K562 (cell line): ENCODE measurements around the gene ACP4. TPM values are rescaled to one million over a fixed set of nuclear protein-coding genes. Genes with fewer than 3 reads are reported as not detected.
A peak's percentile ranks its signal among the peaks of the same experiment; 100 is the strongest.

Source experiments
- CREM ChIP-seq: IDR thresholded peaks from 2 replicates; pipeline ENCODE4 v1.6.1; 2014; ENCODE audit warnings: antibody characterized with exemption, low read depth
- EHMT2 ChIP-seq: fragments of 450-650 bp; IDR thresholded peaks from 2 replicates; pipeline ENCODE4 v1.6.1; 2018; ENCODE audit warnings: antibody characterized with exemption
- GATAD2A ChIP-seq: fragments of 450-650 bp; IDR thresholded peaks from 2 replicates; pipeline ENCODE4 v1.6.1; 2017
- KDM4B ChIP-seq, 2 experiments: fragments of 450-650 bp in 1 of 2; sonication (generic) in 1 of 2; IDR thresholded peaks; 2 replicates each; pipeline ENCODE4 v1.6.1; 2016 to 2017; ENCODE audit warnings: borderline replicate concordance in 2 of 2, antibody characterized with exemption in 1 of 2, low read depth in 1 of 2, mild to moderate bottlenecking in 1 of 2
- L3MBTL2 ChIP-seq: fragments of 450-650 bp; IDR thresholded peaks from 2 replicates; pipeline ENCODE4 v1.6.1; 2016; ENCODE audit warnings: mild to moderate bottlenecking, moderate library complexity
- NFYB ChIP-seq: IDR thresholded peaks from 2 replicates; pipeline ENCODE4 v1.6.1; 2011; ENCODE audit warnings: mild to moderate bottlenecking, moderate library complexity; ENCODE audit not compliant: insufficient read length; ENCODE audit errors: extremely low read depth
- RAD51 ChIP-seq: fragments of 450-650 bp; IDR thresholded peaks from 2 replicates; pipeline ENCODE4 v1.7.1; 2016; ENCODE audit warnings: low read depth, mild to moderate bottlenecking, borderline replicate concordance
- RBM22 ChIP-seq: fragments of 200-400 bp; formaldehyde crosslinking; IDR thresholded peaks from 2 replicates; pipeline ENCODE4 v1.6.1; 2018; ENCODE audit warnings: low read length, low read depth; ENCODE audit not compliant: poor library complexity, severe bottlenecking
- RFX1 ChIP-seq: fragments of 450-650 bp; IDR thresholded peaks from 2 replicates; pipeline ENCODE4 v1.6.1; 2016; ENCODE audit warnings: mild to moderate bottlenecking, moderate library complexity
- RUNX1 ChIP-seq: sonication (generic); IDR thresholded peaks from 2 replicates; pipeline ENCODE4 v1.6.1; 2016; ENCODE audit warnings: antibody characterized with exemption, low read depth
- ZNF311 ChIP-seq: fragments of 250-450 bp; sonication (Bioruptor Pico); IDR thresholded peaks from 2 replicates; pipeline ENCODE4 v1.4.0; 2020; ENCODE audit warnings: mild to moderate bottlenecking, moderate library complexity
- ZNF561 ChIP-seq: fragments of 450-650 bp; formaldehyde crosslinking; conservative IDR thresholded peaks from 2 replicates; pipeline ENCODE4 v1.4.0; 2020; ENCODE audit warnings: mild to moderate bottlenecking, moderate library complexity
- ZSCAN29 ChIP-seq: fragments of 450-650 bp; IDR thresholded peaks from 2 replicates; pipeline ENCODE4 v1.6.1; 2017
- polyA plus RNA-seq, 8 experiments: library from polyadenylated mRNA; depleted of rRNA in 4 of 8; stranded (reverse) in 5 of 8; unstranded in 3 of 8; fragments of >200 nt; fragmentation: Nextera tagmentation in 2 of 8; fragmentation: Illumina TruSeq in 1 of 8; extraction: Ambion mirVana in 2 of 8; extraction: Trizol in 1 of 8; gene quantifications; 2 replicates each; pipeline versions ENCODE4 v1.2.1 to v1.2.3, GENCODE V29; 2011 to 2014; ENCODE audit warnings: inconsistent platforms in 1 of 8, missing spikeins in 1 of 8
- total RNA-seq, 7 experiments: library from RNA; depleted of rRNA in 6 of 7; stranded (reverse); fragments of >200 nt in 6 of 7; fragmentation: Illumina TruSeq in 2 of 7; extraction: Trizol in 2 of 7; gene quantifications; 2 replicates each; pipeline versions ENCODE4 v1.2.1 to v1.2.3, GENCODE V29; 2011 to 2021; ENCODE audit warnings: low replicate concordance in 1 of 7
- TF ChIP-seq, protein P1 (sequence below): fragments of 250-450 bp; sonication (Bioruptor Pico); IDR thresholded peaks from 2 replicates; pipeline ENCODE4 v1.5.0; 2021
- TF ChIP-seq, protein P2 (sequence below), 2 experiments: fragments of 450-650 bp in 1 of 2; sonication (generic) in 1 of 2; formaldehyde crosslinking in 1 of 2; IDR thresholded peaks in 1 of 2; conservative IDR thresholded peaks in 1 of 2; 2 replicates each; pipeline versions ENCODE4 v1.6.1 to v1.8.1; 2016 to 2023; ENCODE audit warnings: mild to moderate bottlenecking in 2 of 2, moderate library complexity in 2 of 2, inconsistent platforms in 1 of 2, missing genetic modification reagents in 1 of 2
- TF ChIP-seq, protein P3 (sequence below): fragments of 200-800 bp; sonication (Bioruptor generic); IDR thresholded peaks from 2 replicates; pipeline ENCODE4 v1.6.1; 2017; ENCODE audit warnings: missing genetic modification characterization, missing compliant biosample characterization
- TF ChIP-seq, protein P4 (sequence below): fragments of 250-450 bp; sonication (Bioruptor Pico); IDR thresholded peaks from 2 replicates; pipeline ENCODE4 v1.6.1; 2021; ENCODE audit warnings: mild to moderate bottlenecking

ACP4 gene
- total and polyA plus RNA-seq, 9 of the 15 experiments (the other 6 are each of a cell fraction or from before 2014, with no cell fraction given) = not detected

DNA sequence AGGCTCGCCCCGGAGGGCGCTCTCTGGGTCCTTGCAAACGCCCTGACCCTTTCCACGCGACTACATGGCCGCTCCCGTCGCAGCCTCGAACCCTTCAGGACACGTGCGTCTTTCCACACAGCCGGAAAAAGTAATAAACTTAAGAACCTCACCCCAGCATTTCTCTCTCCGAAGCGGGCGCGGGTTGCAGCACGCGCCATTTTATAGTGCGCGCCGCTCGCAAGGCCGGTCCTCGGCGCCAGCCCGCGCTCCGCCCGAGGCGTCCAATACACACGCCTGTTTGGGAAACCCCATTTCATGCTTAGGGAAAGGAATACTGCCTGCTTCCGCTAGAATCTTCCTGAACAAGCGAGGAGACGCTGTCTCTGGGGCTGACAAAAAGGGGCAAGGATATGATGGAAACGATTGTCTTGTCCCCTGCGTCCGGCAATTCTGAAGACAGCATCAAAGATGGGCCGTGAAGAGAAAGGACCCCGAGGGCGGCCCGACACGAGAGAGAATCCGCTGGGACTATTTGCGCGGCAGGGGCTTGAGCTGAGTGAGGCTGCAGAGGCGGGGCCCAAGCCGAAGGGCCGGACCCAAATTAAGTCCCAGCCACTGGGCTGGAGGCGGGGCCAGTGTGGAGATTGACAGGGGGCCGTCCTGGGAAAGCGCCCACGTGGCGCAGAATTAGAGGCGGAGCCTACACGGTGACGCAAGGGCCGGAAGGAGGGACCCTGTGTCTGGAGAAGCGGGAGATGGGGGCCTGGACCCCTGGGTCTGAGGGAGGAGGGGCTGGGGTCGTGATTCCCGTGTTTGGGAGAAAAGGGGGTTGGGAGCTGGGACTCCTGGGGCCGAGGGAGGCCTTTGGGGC is 14.4 kb downstream of the ACP4 start (continued):
- TF ChIP-seq RUNX1 = no peak
- TF ChIP-seq ZNF311 (CRISPR knock-in tag) = no peak; the same call in 1 of the 2 replicates
- TF ChIP-seq RBM22 = peak; percentile 96
- no peak for TF ChIP-seq RFX1
- TF ChIP-seq, protein P1, sequence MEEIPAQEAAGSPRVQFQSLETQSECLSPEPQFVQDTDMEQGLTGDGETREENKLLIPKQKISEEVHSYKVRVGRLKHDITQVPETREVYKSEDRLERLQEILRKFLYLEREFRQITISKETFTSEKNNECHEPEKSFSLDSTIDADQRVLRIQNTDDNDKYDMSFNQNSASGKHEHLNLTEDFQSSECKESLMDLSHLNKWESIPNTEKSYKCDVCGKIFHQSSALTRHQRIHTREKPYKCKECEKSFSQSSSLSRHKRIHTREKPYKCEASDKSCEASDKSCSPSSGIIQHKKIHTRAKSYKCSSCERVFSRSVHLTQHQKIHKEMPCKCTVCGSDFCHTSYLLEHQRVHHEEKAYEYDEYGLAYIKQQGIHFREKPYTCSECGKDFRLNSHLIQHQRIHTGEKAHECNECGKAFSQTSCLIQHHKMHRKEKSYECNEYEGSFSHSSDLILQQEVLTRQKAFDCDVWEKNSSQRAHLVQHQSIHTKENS = no peak
- TF ChIP-seq, protein P2, sequence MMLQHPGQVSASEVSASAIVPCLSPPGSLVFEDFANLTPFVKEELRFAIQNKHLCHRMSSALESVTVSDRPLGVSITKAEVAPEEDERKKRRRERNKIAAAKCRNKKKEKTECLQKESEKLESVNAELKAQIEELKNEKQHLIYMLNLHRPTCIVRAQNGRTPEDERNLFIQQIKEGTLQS (IDR thresholded peaks at IDR 0.05) = peak; percentile 98
- TF ChIP-seq, protein P2 (CRISPR knock-in tag; conservative IDR thresholded peaks at IDR 0.05) = peak; percentile 14
- TF ChIP-seq ZNF561 (CRISPR knock-in tag) = no peak
- peak; percentile 66; the same call in 1 of the 2 replicates for TF ChIP-seq GATAD2A
- no peak for TF ChIP-seq ZSCAN29
- peak; percentile 81 for TF ChIP-seq CREM
- no peak for TF ChIP-seq NFYB
- TF ChIP-seq RAD51 = peak; percentile 92
- TF ChIP-seq, protein P3, sequence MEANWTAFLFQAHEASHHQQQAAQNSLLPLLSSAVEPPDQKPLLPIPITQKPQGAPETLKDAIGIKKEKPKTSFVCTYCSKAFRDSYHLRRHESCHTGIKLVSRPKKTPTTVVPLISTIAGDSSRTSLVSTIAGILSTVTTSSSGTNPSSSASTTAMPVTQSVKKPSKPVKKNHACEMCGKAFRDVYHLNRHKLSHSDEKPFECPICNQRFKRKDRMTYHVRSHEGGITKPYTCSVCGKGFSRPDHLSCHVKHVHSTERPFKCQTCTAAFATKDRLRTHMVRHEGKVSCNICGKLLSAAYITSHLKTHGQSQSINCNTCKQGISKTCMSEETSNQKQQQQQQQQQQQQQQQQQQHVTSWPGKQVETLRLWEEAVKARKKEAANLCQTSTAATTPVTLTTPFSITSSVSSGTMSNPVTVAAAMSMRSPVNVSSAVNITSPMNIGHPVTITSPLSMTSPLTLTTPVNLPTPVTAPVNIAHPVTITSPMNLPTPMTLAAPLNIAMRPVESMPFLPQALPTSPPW (CRISPR knock-in tag) = peak; percentile 73
- no peak for TF ChIP-seq EHMT2
- TF ChIP-seq L3MBTL2 = peak; percentile 74
- no peak for TF ChIP-seq KDM4B (IDR thresholded peaks at IDR 0.05; ENCODE audit: borderline replicate concordance in 2 of 2, low read depth in 1 of 2)
- TF ChIP-seq, protein P4, sequence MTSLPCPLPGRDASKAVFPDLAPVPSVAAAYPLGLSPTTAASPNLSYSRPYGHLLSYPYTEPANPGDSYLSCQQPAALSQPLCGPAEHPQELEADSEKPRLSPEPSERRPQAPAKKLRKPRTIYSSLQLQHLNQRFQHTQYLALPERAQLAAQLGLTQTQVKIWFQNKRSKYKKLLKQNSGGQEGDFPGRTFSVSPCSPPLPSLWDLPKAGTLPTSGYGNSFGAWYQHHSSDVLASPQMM = no peak
